HG02571 (cell line): ENCODE data around the gene PCNX2.

Experiments
- ATAC-seq: cut with Tn5 transposase; IDR thresholded peaks from one replicate; pipeline ENCODE4 v1.9.1; 2021; ENCODE audit warnings: mild to moderate bottlenecking, moderate library complexity; ENCODE audit not compliant: unreplicated experiment

PCNX2 gene

DNA sequence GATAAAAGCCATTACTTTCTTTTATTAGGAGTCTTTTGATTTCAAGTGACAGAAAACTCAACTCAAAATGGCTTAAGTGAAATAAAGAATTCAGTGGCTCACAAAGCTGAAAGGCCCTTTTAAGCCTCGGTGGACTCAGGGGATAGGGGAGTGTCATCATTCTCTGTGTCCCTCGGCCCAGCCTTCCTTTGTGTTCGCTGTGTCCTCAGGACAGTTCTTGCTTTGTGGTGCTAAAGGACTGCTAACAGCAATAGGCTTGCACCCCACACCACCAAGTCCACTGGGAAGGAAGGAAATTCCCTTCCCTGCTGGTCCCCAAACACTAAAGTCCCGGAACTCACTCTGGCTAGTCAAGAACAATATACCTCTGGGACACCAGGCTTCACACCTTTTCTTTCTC lies 216.0 kb downstream of the PCNX2 start:
- ATAC-seq: no peak

DNA sequence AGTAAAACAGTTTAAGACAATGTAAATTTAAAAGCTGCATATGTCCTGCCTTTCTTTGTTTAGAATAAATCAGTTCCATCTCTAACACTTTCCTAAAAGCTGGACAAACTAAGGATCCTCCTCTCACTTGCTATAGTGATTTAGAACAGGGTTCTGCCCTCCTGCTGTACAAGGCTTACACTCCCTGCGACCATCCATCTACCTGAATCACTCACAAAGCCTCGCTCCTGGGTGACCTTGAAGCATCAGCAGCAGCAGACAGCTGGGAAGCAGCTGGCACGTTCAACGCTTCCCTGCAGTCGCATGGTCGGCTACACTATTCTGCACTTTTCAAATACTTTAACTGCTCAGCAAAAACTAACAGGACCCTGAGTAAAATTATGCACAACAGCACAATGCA lies 217.1 kb downstream of the PCNX2 start:
- ATAC-seq: no peak

DNA sequence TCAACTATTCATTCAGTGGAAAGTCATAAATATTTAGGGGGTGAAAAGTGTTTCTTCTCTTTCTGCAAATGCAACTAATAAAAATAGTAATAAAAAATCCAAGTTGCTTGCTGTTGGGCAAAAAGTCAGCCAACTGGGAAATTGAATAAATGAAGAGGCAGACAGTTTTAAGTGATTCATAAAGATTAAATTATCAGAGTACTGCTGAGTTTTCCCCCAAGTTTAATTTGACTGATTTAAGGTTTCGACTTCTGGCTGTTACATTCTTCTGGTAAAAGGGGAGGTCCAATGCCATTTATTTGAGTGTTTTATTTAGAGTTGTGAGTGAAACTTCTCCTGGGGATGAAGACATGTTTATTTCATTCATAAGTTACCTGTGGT lies 219.6 kb downstream of the PCNX2 start:
- ATAC-seq: no peak

DNA sequence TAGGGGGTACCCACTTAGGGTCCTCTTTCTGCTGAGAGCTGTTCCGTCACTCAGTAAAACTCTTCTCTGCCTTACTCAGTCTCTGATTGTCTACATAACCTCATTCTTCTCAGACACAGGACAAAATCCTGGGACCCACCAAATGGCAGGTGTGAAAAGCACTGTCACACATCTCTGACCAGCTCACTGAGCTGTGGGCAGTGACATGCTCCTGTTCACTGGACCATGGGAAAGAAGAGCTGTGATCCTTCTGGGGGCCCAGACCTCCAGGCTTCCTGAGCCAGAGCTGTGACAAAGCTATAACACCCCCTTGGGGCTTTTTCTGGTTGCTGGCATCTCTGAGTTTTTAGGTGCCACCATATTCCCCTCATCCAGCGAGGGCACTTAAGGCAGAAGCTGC lies 229.4 kb downstream of the PCNX2 start:
- no peak for ATAC-seq

DNA sequence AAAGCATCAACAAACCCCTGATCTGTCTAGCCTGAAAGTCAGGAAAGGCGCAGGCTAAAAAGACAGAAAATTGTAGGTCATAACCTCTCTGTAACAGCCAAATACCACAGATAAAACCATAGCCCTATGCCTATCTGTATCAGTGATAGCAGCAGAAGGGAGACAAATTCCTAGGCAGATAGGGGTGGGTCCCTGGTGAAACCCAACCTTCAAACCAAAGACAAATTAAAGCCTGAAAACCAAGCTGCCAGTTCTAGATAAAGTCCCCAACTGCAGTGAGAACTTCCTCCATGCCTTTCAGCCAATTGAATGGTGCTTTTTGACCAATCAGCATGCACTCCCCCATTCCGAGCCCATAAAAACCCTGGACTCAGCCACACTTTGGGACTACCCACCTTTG lies 229.8 kb downstream of the PCNX2 start:
- no peak for ATAC-seq

DNA sequence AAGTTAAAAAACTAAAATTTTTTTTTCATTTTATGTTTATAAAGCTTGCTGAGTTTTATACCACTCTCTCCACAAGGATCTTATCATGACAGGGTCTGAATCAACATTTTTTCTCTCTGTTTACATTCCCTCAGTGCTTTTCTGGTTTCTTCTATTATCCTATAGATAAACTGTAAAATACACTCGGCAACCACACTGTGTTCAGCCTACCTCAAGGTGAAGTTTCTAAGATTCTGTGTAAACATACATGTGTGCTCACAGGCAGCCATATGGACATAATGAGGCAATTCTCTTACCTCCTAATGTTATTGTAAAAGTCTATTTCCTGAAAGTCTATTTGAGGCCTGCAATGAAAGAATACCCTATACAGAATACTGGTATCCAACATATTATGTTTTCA lies 230.5 kb downstream of the PCNX2 start:
- no peak for ATAC-seq

DNA sequence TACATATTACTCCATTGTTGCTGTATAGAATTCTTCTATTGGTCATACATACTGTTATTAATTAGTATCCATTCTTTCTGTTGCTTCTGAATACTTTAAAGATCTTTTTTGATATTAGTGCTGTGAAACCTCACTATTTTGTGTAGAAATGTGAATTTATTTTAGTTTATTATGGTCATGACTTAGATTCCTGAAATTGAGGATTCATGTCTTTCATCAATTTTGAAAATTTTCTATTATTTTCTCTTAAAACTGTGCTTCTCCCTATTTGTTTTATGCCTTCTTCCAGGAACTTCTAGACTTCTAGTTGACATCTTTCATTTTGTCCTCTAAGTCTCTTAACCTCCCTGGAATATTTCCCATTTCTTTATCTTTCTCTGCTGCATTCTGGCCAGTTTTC lies 232.1 kb downstream of the PCNX2 start:
- no peak for ATAC-seq

DNA sequence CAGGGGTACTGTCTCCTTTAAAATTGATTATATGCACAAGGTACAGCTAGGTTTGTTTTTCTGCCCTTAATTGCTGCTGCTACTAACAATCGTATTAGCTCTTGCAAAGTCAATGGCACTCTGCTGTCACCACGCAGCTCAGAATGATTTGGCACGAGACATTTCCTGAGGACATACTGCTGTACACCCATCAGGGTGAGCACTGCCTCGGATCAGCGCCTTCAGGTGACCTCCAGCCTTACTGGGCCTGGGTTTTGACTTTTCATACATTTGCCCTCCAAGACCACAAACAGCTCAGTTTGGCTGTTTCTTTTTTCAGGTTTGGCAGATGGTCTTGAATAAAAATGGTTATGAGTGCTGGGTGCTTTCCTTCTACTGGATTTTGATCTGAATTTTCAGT lies 234.3 kb downstream of the PCNX2 start:
- no peak for ATAC-seq

DNA sequence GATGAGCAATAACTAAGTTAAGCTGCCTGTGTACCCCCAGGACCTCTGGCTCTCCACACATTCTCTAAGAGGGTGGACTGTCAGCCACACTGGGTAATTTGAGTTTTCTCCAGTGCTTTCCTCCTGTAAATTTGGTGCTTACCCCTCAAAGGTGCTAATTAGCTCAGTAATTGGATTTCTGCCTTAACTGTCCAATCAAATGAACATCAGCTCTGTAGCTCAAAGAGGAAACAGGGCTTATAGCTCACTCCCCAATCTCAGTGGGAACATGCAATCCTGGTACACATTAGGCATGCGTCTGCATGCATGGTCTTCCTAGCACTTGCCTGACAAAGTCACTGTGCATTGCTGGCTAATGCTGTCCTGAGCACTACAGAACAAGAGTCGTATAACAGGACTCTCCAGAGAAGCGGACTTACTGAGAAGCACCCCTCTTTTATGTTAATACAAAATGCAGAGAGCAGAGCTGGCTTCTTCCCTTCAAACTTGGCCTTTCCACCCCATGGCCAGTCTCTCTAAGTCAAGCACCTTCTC lies 235.0 kb downstream of the PCNX2 start:
- ATAC-seq: no peak

DNA sequence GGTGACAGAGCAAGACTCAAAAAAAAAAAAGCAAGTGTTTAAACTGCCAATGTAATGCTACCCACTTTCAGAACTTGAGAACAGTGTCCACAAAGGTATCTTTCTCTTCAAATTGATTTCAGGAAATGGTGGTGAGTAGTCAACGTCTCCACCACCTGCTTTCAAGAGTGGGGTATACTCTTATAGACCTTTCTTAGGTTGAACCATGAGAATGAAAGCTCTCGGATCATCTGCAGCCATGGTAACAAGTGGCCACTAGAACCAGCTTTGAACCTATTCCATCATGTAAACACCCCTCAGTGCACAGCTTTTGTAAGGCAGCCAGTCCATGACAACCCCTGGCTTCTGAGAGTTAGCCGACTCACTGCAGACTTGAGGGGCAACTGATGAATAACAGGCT lies 237.7 kb downstream of the PCNX2 start:
- no peak for ATAC-seq

DNA sequence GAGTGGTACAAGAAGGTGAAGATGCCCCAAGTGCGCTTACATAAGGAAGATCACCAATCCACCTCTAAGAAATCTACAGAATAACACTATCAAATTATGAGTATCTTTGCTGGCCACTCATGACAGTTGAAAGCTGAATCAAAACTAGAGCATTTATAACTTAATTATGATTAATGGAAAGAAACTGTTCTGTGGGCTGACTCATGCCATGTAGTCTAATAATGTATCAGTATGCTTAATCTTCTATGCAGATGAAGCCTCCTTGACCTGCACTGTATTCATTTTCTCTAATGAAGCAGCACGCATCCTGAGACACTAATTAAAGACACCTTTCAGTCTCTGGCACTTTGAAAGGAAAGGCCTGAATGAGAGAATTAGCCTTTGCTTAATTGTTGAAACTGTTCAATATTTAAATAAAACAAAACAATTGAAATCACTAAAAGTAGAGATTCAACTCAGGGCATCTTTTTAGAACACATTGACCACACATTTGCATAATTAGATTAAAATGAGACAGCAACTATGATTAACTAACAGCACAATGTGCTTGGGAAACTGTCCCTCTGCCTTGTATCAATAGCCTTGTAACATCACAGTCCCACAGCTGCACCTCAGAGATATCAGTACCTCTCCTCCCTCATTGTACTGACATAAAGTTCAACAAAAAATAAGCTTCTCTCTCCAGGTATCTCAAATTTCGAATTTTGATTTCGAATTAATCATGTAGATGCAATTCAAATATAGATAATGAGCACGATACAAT lies 239.5 kb downstream of the PCNX2 start:
- no peak for ATAC-seq

DNA sequence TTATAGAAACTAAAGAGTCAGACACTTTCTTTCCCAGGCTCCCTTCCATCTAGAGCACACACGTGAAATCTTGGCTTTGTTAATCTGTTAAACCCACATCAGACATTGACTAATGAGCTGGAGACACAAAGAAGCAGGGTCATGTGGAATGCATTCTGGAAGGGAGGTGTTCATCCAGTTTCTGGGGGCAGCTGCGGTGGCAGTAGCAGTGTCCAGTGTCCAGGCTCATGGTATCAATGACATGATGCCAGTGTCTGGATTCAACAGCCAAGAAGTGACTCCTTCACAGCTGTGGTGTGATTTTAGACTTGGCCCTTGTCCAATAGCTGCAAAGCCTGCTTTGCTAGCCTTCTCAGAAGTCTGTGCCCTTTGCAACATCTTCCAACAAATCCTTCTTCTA lies 249.9 kb downstream of the PCNX2 start:
- ATAC-seq: no peak

DNA sequence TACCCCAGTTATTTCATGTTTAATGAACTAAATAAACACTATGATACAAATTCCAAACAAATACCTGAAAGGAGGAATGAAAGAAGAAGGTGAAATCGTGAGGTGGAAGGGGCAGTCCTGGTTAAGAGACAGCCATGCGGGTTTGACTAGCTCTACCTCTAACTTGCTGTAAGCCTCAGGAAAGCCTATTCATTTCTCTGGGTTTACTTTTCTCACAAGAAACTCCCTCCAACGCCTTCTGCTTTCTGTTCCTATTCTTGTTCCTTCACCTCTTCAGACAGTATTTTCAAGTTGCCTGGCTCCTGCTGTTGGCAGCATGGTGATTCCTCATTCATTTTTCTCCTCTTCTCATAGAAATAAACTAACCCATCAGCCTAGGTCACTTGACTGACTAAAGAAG lies 252.7 kb downstream of the PCNX2 start:
- ATAC-seq: no peak

DNA sequence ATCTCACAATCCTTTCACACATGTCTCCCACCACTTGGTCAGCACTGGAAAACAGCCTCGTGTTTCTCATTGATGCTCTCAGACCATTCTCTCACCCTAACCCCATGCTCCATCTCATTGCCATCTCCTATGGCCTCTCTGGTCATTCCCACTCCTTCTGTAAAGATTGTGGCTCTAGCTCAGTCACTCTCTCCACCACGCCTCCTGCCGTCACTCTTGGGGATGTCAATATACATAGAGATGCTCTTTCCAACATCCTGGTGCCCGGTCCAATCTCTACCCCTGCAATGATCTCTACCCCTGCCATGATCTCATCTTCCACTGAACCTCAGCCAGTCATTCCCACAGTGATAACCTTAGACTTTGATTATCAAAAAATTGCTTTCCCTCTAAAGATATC lies 255.0 kb downstream of the PCNX2 start:
- ATAC-seq: no peak

DNA sequence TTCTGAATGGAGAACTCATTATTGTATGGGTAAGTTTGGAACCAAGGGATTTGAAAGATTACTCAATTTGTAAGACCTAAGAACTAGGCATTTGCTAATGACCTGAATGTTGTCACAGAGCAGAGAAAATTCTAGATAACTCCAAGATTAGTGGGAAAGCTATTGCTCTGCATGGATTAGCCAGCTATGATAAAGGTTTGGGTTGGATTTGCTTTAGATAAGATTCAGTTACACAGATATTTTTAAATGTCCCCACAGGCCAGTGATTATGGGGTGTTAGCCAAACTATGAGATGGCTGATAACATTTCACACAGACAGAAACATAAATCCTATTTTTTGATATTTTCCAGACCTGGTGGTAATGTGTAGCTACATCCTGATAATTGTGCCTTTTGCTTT lies 256.9 kb downstream of the PCNX2 start:
- ATAC-seq: no peak

DNA sequence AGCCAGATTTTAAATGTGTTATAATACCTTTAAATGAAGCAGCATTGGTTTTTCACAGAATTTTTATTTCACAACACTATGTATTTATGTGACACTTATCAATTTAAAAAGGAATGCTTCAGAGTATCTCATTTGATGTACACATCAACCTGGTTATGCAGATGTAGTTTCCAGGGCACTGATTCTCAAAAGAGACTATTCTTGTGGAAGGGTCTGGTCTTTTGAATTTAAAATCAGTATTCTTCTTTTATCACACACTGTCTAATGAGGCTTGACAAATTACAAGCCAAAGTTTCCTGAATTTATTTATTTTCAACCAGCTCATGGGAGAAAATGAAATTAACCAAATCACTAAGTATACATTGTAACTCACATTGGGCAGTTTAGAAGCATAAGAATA lies 257.7 kb downstream of the PCNX2 start:
- no peak for ATAC-seq

DNA sequence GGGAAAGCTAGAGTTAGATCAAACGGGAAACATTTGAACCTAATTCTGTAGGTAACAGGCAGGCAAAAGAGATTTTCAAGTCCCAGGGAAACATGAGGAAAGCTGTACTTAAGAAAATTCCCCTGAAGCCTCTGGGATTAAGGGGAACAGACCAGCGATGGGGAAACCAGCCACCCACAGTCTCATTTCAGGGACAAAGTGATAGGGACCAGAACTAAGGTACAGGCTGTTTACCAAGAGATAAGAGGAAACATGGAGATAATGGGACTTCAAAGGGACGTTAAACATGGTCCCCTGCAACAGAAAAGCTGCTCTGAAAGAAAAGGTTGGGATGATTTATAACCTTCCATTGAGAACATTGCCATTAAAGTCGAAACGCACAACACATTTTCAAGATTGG lies 260.7 kb downstream of the PCNX2 start:
- ATAC-seq: no peak

DNA sequence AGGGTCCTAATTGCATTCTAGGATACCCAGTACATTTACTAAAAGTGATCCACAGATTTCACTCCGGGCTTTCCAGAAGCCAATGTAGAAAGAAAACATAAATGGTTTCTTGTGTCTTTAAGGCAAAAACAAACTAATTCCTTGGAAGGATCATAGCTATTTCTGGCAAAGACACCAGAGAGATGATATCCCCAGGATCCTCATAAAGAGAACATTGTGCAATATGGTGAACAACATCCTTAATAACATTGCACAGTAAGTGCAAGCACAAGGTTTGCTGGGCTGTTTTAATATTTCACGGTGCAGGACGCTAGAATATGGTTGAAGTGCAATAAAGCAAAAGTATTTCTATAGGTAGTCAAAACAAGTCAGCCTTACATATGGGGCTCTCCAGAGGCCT lies 262.2 kb downstream of the PCNX2 start:
- no peak for ATAC-seq

DNA sequence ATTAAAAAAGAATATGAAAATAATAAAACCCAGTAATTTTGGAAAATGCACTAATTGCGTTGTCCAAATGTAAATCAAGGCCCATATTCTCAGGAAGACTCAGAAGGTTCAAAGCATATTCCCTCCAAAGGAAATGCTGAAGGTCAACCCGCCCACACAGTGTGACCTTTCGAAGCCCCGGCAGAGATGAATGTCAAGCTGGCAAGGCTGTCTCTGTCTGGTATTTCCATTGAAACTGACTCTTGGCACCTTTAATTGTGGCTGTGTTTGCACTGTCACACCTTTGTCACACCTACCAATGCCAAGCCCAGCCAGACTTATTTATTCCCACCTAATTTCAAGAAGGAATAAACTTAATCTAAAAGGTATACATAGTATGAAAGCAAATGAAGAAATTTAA lies 262.6 kb downstream of the PCNX2 start:
- no peak for ATAC-seq

DNA sequence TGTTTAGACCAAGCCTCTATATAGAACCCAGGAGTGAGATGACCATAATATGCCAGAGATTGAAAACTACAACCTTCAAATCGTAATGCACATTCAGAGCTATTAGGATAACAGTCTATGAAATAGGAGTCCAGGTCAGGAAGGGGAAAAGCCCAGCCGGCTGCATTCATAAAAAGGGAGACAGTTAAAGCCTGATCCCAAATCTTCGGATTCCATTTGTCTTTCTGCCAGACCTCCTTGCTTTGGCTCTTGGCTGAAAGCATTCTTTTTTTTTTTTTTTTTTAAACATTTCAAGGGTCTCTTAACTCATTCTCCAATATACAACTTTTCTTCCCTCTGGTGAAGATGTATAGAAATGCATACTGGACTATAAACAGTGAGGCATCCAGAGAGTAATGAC lies 264.0 kb downstream of the PCNX2 start:
- no peak for ATAC-seq

DNA sequence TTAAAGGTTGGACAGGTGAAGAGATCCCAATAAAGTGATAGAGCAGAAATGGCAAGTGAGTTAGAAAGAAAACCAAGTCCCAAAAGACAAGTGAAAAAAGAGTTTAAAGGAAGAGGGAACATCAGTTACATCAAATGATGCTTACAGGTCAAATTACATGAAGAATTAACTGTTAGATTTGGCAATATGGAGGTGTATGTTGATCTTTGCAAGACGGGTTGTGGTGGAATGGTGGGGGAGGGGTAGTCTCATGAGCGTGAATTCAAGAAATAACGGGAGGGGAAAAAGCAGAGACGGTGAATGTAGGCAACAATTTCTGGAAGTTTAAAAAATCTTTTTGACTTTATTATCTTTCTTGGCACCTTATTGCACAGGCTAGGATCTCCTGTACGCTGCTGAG lies 268.5 kb downstream of the PCNX2 start:
- ATAC-seq: no peak

DNA sequence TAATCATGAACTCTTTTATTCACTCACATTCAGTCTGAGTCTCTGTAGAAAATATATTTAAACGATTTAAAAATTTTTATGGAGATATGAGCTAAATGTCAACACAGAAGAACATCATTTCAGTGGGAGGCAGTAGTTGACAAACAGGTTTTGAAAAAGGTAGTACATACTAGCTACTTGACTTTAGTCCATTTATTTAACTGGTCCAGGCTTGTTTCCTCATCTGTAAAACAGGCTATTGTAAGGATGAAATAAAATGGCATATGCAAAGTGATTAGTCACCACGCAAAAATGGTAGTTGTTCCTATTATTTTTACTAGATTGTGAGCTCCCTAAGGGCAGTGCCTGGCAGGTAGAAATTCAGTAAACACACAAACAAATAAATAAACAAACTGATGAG lies 270.0 kb downstream of the PCNX2 start:
- ATAC-seq: no peak

DNA sequence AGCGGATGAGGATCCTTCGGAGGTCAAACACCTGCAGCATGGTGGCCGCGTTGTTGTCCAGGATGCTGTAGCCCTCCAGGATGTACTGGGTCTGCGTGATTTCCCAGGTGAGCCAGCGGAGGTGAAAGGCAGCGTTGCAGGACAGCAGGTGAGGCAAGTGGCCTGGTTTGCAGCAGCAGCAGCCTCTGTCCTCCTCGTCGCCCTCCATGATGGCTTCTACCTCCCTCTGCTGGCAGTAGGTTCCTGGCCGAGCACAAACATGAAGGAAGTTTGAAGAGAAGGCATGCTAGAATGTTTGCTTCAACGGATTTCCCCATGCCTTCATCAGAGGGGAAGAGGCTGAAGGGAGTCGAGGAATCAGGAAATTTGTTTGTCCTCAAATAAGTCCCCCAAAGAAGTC lies 270.4 kb downstream of the PCNX2 start:
- no peak for ATAC-seq
